NCI-H1048 (cell line): ENCODE data around the gene MTMR3.

Source experiments
- DNase-seq: peaks from one replicate; lab custom pipeline; 2025; lab: John Stamatoyannopoulos, UW

MTMR3 gene

DNA sequence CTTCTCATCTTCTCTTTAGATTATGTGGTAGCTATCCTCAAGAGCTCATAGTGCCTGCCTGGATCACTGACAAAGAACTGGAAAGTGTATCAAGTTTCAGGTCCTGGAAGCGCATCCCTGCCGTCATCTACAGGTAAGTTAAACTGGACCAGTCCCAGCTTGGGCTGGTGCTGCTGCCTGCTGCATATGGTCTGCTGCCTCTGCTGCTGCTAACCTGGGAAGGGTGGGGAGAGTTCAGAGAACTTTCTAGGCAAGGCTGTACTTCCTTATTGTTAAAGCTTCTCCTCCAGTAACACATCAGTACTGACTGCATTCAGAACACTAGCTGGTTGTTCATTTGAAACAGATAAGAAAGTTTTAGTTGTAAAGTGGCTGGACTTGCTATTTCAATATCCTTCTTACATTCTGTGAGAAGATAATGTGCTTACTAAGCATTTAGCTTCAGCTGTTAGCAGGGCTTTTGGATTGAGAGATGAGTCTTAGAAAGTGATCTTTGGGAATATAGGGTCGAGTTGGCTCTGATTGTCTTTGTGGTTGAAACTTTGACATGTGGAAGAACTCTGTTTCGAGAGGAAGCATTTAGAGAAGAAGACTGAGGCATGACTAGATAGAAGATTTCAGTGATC, 120.0 kb downstream of the MTMR3 start:
- DNase-seq: no peak

DNA sequence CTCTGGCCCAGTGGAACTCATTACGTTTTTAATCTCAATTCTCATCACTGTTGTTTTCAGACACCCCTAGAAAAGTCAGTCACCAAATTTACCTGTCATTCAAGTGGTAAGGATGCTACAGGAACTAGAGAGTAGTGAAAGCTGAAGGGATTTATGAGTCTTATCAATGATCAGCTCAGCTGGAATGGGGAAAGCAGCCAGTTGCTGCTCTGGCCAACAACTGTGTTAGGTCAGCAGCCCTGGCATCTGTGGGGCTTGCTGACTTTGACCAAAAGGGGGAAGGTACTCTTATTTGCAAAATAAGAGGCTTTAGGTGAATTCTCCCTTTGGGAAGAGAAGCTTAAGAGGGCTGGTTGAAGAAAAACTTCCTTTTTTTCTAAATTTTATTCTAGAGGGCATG, 121.1 kb downstream of the MTMR3 start:
- no peak for DNase-seq

DNA sequence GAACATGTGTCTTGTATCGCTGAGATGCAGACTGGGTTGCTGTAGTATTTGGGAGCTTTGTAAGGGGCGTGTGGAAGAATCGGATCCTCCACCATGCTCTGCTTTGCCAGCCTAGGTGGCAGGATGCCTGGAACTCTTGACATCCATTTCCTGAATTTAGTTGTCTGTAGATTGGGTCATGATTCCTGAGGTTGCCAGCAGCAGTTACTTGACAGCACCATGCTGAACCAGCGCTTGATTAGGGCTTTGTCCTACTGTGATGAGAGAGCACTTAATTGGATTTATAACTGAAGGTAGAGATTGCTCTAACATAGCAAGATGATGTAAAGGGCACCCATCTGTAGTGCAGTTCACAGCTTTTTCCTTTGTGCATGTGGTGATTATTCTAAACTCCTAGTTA, 121.7 kb downstream of the MTMR3 start:
- DNase-seq: no peak

DNA sequence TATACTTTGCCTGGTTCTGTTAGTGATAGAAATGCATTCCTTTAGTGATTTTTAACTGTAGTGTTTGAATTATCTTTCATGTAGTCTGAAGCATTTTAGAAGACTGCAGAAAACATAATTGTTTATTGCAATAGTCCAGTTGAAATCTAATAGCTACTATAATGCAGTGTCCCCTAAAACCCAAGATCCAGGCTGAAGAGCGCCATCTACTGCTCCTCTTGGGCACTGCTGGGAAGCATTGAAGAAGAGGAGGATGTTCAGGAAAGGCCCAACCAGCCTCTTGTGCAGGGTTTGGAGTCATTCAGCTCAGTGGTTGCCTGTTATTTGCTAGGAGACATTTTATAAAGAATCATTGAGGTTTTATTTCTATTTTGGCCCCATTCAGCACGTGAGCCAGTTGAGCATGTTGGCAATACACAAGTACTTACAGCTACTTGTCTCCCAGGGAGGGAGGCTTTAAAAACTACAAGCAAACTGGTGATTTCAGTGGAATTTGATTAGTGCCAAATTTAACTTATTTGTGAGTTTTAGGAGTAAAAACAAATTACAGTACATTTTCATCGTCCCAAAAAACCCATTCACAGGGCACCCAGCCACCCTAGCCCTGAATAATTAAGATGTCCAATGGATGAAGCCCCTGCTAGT, 122.4 kb downstream of the MTMR3 start:
- no peak for DNase-seq

DNA sequence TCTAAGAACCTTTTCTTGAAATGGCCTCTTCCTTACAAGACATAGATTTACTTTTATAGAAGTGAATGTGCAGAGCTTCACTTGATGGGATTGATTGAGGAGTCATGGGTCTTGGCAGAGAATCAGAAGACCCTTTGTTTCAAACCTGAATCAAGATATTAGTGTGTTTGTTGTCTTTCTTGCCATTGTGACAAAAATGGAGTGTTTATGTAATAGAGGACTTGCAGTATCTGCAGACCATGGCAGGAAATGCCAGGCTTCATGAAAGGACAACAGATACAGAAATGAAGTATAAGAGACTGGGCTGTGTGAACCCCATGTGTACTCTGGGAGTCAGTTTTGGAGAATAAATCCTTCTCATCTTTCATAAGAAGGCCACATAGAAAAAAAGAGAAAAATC, 124.4 kb downstream of the MTMR3 start:
- DNase-seq: no peak

DNA sequence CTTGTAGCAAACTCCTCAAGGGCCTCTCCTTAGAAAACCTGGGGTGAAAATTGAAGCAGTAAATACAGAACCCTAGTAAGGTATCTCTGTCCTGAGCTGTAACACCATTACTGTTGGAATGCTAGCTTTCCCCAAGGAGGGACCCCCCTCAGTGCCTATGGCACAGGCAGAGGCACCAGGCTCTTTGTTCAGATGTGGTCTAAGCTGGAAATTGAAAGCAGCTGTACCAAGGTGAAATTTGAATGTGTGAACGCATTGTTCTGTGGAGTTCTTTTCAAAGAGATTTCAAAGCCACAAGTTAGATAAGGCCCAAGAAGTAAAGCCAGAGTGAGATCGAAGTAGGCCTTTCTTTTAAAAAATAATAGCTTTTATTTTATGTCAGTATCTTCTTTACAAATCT, 125.4 kb downstream of the MTMR3 start:
- DNase-seq: no peak

DNA sequence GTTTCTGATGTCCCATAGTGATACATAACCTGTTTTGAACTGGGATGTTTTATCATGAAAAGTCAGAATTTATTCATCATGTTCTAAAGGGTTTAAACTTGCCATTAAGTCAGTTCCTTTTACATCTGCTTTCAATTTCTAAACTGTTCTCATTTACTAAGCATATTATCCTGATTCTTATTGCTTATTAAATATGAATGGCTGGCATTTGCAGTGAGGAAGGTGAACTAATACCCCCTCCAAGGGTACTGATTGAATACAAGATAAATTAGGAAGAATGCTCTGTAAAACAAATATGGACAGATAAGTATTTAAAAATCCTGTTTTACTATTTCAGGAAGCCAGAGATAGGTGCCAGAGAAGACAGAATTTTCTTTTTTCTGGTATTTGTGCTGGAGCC, 126.5 kb downstream of the MTMR3 start:
- DNase-seq: no peak

DNA sequence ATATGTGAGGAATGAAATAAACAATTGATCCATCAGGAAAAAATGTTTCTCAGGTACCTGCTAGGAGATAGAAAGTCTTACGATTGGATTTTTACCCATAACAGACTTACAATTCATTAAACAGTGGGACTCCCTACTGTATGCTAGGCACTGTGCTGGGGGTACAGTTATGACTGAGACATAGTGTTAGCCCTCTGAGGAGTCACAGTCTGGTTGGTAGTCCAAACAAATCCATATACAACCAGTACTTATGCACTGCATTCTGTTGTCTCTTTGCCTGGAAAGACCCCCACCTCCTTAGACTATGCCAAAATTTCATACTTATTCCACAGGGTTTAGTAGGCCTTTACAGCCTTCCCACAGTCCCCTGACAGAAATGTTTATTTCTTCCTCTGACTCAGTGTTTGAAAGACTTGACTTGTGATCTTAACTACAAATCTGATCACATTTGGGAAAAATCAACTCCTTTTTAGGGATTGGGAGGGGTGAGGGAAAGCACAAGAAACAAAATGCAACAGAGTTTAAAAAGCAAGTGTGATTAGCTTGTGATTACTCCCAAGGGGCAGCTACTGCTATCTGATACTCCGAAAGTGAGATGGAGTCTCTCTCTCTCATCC, 127.9 kb downstream of the MTMR3 start:
- no peak for DNase-seq

DNA sequence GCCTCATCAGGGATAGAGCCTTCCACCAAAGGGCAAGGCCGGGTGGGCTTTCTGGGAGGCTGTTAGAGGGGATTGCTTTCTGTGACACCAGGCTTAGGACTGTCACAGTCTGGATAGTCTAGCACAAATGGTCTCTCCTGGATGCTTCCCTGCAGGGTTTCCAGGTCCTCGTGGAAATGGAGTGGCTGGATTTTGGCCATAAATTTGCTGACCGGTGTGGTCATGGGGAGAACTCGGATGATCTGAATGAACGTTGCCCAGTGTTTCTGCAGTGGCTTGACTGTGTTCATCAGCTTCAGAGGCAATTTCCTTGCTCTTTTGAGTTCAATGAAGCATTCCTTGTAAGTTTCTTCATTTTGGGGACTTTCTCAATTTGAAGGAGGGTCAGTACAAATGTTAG, 130.2 kb downstream of the MTMR3 start:
- no peak for DNase-seq

DNA sequence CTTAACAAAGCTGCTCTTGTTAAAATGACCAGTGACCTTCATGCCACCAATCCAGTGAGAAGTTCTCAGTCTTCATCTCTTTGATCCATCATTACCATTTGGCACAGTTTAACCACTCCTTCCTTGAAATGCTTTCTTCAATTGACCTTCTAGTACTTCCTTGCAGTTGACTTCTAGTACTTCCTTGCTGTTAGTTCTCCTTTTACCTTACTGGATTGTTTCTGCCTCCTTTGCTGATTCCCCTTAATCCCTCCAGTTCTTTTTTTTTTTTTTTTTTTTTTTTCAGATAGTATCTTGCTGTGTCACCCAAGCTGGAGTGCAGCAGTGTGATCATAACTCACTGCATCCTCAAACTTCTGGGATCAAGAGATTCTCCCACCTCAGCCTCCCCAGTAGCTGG, 131.3 kb downstream of the MTMR3 start:
- DNase-seq: no peak

DNA sequence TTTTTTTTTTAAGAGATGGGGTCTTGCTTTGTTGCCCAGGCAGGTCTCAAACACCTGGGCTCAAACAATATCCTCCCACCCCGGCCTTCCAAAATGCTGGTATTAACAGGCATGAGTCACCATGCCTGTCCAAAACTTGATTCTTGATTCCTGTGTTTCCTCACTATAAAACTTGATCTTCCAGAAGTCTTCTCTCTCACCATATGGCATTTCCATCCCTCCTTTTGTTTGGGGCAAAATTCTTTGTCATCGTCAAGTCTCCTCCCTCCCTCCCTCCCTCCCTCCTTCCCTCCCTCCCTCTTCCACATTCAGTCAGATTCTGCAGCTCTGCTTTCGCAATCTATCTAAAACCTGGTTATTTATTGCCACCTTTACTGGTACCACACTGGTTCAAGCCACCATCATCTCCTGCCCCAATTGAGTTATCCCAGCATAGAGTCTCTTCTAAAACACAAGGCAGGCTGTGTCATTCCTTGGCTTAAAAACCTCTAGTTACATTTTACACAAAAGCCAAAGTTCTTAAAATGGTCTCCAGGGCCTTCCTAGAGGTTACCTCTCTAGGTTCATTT, 132.3 kb downstream of the MTMR3 start:
- DNase-seq: no peak

DNA sequence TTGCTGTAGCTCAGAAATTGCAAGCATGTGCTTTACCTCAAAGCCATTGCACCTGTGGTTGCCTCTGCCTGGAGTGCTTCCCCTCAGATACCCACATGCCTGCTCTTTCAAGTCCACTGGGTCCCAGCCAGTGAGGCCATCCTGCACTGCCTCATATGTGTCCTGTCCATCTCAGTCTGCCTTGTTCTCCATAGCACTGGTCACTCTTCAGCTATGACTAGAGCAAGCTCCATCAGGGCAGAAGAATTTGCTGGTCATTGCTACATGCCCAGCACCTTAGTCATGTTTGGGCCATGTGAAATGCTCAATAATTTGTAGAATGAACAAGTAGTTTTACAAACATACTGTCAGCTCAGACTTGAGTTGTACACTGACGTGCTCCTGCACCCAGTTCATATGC, 132.9 kb downstream of the MTMR3 start:
- no peak for DNase-seq

DNA sequence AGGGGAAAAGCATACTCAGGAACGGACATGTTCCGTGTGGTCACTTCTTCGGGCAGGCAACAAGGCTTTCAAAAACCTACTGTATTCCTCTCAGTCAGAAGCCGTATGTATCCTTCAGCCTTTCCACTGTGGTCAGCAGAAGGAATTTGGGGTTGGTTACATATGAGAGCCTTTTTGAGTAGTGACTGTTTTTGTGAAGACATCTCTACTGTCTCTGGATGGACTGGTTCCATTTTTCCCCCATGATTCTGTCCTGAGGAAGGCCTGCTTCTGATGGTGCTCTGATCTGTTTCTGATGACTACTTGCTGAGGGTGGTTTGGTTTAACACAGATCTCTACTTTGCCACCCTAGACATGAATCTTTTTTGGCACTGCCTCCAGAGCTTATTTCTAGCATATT, 133.6 kb downstream of the MTMR3 start:
- DNase-seq: no peak

DNA sequence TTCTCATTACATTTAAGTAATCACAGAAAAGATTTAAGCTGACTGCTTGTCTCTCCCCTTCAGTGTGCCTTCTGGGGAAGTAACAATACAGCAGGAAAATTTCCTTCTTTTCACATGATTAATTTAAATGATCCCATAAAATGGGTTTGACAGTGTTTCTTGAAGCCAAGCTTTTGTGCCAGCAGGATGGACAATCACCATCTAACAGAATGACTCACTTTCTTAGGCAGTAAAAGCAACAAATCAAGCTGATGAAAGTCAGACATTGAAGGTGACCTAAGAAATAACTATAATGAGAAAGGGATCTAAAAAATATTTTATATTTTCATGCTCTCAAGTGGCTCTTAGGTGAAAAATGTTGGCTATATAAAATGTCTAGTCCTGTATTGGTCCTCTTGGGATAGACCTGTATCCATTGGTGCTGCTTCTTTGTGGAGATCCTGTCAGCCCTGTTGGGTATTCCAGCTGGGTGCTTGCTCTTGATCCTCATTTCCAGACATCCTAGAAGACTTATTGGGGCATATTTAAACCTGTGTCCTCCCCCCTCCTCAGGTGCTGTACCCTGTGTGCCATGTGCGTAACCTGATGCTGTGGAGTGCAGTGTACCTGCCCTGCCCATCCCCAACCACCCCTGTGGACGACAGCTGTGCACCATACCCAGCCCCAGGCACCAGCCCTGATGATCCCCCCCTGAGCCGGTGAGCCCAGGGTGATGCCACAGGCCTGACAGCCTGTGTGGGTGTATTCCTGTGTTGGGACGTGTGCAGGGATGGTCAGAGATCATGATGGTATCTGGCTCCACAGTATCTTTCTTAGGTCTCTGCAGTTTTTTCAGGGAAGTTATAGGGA, 134.6 kb downstream of the MTMR3 start:
- DNase-seq: no peak

DNA sequence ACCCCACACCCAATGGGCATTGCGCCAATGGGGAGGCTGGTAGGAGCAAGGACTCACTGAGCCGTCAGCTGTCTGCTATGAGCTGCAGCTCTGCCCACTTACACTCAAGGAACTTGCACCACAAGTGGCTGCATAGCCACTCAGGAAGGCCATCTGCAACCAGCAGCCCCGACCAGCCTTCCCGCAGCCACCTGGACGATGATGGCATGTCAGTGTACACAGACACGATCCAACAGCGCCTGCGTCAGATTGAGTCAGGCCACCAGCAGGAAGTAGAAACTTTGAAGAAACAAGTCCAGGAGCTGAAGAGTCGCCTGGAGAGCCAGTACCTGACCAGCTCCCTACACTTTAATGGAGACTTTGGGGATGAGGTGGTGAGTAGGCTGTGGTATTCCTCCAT, 137.5 kb downstream of the MTMR3 start:
- no peak for DNase-seq

DNA sequence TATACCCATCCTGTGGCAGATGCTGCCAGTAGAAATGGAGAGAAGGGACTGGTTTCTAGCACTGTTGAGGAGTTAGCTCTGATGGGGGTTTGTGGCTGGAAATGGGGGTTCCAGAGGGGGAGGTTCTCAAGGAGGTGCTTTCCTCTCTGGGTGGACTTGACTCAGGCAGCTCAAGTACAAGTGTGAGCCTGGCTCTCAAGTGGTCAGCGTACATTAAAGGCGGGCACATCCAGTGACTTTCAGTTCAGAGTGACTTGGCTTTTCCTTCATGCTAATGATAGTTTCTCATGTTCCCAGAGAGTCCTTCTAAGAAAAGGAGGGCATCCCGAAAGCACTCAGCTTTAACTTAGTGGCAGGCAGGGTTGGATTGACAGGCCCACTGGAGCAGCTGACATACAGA, 138.4 kb downstream of the MTMR3 start:
- no peak for DNase-seq

DNA sequence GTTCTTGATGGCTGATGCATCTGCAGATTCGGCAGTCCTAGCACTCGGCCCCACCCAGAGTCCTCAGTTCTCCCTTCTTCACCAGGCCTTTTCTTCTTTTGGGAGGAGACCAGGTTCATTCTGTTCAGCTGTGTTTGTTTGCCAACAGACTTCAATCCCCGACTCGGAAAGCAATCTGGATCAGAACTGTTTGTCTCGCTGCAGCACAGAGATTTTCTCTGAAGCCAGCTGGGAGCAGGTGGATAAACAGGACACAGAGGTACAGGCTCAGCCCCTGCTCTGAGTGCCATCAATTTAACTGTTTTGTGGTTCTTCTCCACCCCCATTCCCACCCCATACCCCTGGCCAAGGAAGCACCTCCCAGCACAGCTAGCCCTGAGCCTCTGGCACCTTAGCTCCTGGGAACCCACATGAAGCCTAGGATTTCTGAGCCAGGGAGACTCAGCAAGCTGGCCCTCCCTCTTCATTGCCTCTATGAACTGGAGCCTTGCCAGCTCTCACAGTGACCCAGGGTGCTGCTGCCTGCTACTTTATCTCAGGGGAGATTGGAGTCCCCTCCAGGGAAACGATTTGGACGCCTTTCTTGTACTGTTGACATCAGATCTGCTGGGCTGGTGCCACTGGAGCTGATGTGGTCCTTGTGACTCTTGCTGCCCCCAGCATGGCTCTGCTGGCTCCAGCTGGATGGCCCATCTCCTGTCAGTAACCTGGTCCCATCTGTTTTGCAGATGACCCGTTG, 139.1 kb downstream of the MTMR3 start:
- no peak for DNase-seq

DNA sequence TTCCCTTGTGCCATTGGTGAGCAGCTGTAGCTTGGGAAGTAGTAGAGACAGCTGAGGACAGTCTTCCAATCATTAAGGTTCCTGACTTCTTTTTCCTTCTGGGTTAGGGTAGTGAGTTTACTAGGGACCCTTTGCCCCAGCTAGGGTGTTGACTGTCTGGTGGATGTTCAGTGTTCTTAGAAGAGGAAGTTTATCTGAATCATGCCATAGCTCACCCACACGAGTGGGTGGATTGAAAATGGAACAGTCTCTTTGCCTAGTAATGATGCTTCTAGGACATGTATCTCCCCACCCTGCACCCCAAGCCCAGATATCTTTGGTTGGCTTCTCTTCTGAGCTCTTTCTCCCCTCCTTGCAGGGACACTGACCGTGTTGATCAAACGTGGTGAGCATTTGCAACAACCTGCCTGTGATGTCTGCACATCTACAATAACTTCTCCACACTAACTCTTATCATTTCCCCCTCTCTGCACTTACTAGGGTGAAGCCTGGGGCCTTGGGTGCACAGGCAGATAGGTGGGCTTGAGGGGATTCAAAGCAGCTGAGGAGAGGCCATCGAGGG, 140.2 kb downstream of the MTMR3 start:
- no peak for DNase-seq

DNA sequence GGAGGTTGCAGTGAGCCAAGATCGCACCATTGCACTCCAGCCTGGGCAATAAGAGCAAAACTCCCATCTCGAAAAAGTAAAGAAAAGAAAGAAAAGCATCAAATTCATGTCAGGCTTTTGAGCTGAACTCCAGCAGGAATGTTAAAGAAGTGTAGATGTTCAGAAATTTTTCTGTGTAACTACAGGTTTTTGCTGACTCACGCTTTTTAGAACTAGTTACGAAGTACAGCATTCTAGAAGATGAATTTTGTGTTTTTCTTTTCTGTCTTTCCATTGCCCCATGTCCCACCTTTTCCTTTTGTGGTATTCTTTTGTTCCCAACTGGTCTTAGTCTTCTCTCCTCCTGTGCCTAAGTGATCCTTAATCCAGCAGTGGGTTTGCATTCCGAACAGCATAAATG, 141.3 kb downstream of the MTMR3 start:
- DNase-seq: no peak

DNA sequence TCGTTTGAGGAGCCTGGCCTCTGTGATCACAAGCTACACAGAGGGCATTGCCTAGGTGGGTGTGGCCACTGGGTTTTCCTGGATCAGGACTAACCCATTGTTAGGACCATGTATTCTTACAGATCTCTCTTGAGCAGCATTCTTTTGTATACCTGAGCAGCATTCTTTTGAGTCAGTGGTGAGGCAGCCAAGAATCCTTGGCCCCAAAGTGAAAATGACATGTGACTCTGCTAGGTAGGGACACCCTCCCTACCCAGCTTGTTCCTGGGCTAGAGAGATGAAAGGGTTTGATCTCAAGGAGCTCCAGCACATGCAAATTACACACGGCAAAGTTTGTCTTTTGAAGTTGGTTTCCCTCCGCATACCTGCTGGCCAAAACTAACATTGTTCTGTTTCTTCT, 142.2 kb downstream of the MTMR3 start:
- DNase-seq: no peak

DNA sequence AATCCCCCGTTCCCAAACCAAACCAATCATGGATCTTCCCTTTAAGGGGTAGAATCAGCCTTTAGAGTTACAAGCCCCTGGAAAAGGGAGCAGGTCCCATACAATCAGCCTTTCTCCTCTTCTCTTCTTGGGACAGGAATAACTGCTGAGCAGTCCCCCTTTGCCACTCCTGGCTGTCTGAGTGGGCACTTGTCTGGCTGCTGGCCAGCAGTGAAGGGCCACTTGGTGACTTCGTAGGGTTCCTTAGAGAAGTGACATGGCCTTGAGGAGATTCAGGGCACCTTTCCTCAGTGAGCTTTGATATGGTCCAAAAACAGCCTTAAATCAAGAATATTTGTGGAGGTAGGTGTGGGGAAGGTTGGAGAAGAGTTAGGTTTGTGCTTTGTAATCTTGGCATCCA, 143.8 kb downstream of the MTMR3 start:
- no peak for DNase-seq

DNA sequence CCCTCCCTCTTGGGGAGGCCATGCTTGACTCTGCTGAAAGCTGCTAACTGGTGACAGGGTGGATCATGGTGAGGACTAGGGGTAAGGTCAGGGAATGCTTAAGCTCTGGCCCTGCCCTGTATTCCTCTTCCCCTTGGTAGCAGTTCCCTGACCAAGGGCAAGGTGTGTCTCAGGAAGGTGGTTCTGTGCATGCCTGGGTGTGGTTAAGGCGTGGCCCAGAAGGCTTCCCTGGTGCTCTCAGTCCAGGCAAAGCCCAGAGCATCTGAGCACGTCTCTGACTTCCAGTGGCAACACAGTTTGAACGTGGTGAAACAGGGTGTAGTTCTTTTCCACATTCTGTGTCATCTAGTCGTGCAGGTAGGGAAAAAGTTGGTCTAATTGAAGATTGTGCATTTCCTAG, 144.2 kb downstream of the MTMR3 start:
- no peak for DNase-seq
